ENCODE results near the gene CLSTN3. TPM values are rescaled to one million over a fixed set of nuclear protein-coding genes. Genes with fewer than 3 reads are reported as not detected.

The CLSTN3 gene
- total and polyA plus RNA-seq, 2 of the 13 experiments (the other 11 are each of a cell fraction or from before 2014, with no cell fraction given), result 26.2 to 94.1 TPM

- no peak for TF ChIP-seq ZSCAN5A (CRISPR knock-in tag; IDR thresholded peaks at IDR 0.05; ENCODE audit: borderline replicate concordance)
- no peak for TF ChIP-seq HDAC6 (IDR thresholded peaks at IDR 0.05; ENCODE audit: low read depth, low read length)
- no peak for TF ChIP-seq HCFC1 (IDR thresholded peaks at IDR 0.05; ENCODE audit: low read depth, low read length)
- 0 out of 2 replicates have a peak, but pooled peaks have one; percentile 9 for TF ChIP-seq ELF1 (CRISPR knock-in tag; IDR thresholded peaks at IDR 0.05)
- peak; percentile 34; the same call in 1 of the 2 replicates for TF ChIP-seq ZNF441 (CRISPR knock-in tag; IDR thresholded peaks at IDR 0.05; ENCODE audit: borderline replicate concordance)
- TF ChIP-seq ONECUT2 (CRISPR knock-in tag; IDR thresholded peaks at IDR 0.05), result no peak
- no peak for TF ChIP-seq ASH2L (IDR thresholded peaks at IDR 0.05; ENCODE audit: insufficient read length, low read depth, low read length)
- TF ChIP-seq ZUFSP (CRISPR knock-in tag; IDR thresholded peaks at IDR 0.05; ENCODE audit: borderline replicate concordance), result no peak
- TF ChIP-seq REST (IDR thresholded peaks at IDR 0.05; ENCODE audit: borderline replicate concordance in 1 of 2, low read depth in 1 of 2, low read length in 2 of 2), result no peak
- 0 out of 2 replicates have a peak, but pooled peaks have one; percentile 25 for TF ChIP-seq ZNF772 (CRISPR knock-in tag; IDR thresholded peaks at IDR 0.05)
- TF ChIP-seq ZNF724P (CRISPR knock-in tag; IDR thresholded peaks at IDR 0.05; ENCODE audit: borderline replicate concordance), result 0 out of 2 replicates have a peak, but pooled peaks have one; percentile 12
- TF ChIP-seq ETV6 (CRISPR knock-in tag; conservative IDR thresholded peaks at IDR 0.05), result no peak
- TF ChIP-seq TERF1 (CRISPR knock-in tag; IDR thresholded peaks at IDR 0.05), result no peak
- TF ChIP-seq CBX1 (IDR thresholded peaks at IDR 0.05; ENCODE audit: low read depth), result no peak
- no peak for TF ChIP-seq NFE2L1 (CRISPR knock-in tag; IDR thresholded peaks at IDR 0.05; ENCODE audit: borderline replicate concordance)
- 0 out of 2 replicates have a peak, but pooled peaks have one; percentile 25 for TF ChIP-seq ZNF317 (CRISPR knock-in tag; IDR thresholded peaks at IDR 0.05)
- no peak for TF ChIP-seq ZNF3 (CRISPR knock-in tag; IDR thresholded peaks at IDR 0.05)
These were observed 1.4 kb upstream of the CLSTN3 start, which contains the start of gene RBP5 (continued) for GRCh38 chr12:7128681-7129286.

All from HepG2 (cell line).